Measurements from ENCODE around the gene AXIN1. TPM values are rescaled to one million over a fixed set of nuclear protein-coding genes. Genes with fewer than 3 reads are reported as not detected.

AXIN1 gene
- total RNA-seq, 1 donor from 2014 or later = 27.0 TPM

DNA sequence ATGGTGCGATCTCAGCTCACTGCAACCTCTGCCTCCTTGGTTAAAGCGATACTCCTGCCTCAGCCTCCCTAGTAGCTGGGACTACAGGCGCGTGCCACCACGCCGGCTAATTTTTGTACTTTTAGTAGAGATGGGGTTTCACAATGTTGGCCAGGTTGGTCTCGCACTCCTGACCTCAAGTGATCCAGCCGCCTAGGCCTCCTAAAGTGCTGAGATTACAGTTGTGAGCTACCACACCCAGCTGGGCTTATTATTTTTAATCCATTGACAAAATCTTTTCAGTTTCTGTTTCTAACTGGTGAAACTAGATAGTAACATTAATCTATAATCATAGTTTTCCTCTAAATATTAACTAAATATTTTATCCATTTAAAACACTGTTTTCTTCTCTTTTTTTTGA lies 112.0 kb downstream of the AXIN1 start:
- Histone ChIP-seq H3K9me3 (ENCODE audit: insufficient read depth, low read depth, low read length) (no peaks in the 10 kb centered on the region), H3K36me3 (ENCODE audit: insufficient read depth, low read length) (no peaks in the 10 kb centered on the region), H2AFZ (ENCODE audit: low read depth, low read length) (no peak overlapping the region), H3K9ac (ENCODE audit: low read length) (no peak overlapping the region), H3K27me3 (ENCODE audit: insufficient read depth, low read length) (no peaks in the 10 kb centered on the region), H3K4me2 (ENCODE audit: low read length) (no peak overlapping the region), H3K4me3 (ENCODE audit: insufficient read depth, low read depth, low read length) (no peak overlapping the region), H3K27ac (ENCODE audit: low read depth, low read length) (no peak overlapping the region), H3K79me2 (ENCODE audit: insufficient read depth, low read length) (peaks cover 21% of the 10 kb centered on the region), H4K20me1 (ENCODE audit: insufficient read depth, low read length) (peaks cover 24% of the 10 kb centered on the region), H3K4me1 (ENCODE audit: insufficient read depth, low read length) (no peaks in the 10 kb centered on the region)
- DNase-seq (ENCODE audit: low read depth) (no peak), FAIRE-seq (no peak)
- TF ChIP-seq EZH2 (IDR thresholded peaks at IDR 0.05; ENCODE audit: insufficient read depth, low read length) = no peak
- TF ChIP-seq, protein P1, sequence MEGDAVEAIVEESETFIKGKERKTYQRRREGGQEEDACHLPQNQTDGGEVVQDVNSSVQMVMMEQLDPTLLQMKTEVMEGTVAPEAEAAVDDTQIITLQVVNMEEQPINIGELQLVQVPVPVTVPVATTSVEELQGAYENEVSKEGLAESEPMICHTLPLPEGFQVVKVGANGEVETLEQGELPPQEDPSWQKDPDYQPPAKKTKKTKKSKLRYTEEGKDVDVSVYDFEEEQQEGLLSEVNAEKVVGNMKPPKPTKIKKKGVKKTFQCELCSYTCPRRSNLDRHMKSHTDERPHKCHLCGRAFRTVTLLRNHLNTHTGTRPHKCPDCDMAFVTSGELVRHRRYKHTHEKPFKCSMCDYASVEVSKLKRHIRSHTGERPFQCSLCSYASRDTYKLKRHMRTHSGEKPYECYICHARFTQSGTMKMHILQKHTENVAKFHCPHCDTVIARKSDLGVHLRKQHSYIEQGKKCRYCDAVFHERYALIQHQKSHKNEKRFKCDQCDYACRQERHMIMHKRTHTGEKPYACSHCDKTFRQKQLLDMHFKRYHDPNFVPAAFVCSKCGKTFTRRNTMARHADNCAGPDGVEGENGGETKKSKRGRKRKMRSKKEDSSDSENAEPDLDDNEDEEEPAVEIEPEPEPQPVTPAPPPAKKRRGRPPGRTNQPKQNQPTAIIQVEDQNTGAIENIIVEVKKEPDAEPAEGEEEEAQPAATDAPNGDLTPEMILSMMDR (IDR thresholded peaks at IDR 0.05; ENCODE audit: insufficient read depth, low read depth, low read length) = no peak
- H3K27me3 Mint-ChIP-seq (ENCODE audit: low read depth, unreplicated experiment) = no peaks in the 10 kb centered on the region
- no peaks in the 10 kb centered on the region for H3K9me3 Mint-ChIP-seq (ENCODE audit: unreplicated experiment)
- H3K4me1 Mint-ChIP-seq (ENCODE audit: low read depth, unreplicated experiment) = peaks cover 6% of the 10 kb centered on the region
- peaks cover 4% of the 10 kb centered on the region for H3K36me3 Mint-ChIP-seq (ENCODE audit: low read depth, unreplicated experiment)
- no peak overlapping the region for H3K27ac Mint-ChIP-seq (ENCODE audit: unreplicated experiment)
- no peak overlapping the region for H3K4me3 Mint-ChIP-seq (ENCODE audit: unreplicated experiment)

DNA sequence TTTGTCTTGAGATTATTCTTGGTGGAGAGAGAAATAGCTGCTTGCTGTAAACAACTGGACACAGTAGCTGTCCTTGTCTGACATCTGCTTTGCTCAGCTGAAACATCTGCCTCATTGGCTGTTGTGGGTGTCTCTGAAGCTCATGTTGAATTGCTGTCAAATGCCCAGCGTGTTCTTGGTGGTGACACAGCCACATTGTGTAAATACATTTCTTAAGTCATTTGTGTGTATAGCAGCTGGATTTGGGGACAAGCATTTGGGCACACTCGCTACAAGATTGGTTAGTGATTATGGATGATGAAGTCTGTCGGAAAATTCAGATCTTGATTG lies 112.6 kb downstream of the AXIN1 start:
- H3K36me3 Mint-ChIP-seq (ENCODE audit: low read depth, unreplicated experiment) = peaks cover 5% of the 10 kb centered on the region
- no peaks in the 10 kb centered on the region for H3K27me3 ChIP-seq (ENCODE audit: insufficient read depth, low read length)
- no peaks in the 10 kb centered on the region for H3K9me3 Mint-ChIP-seq (ENCODE audit: unreplicated experiment)
- H3K4me1 Mint-ChIP-seq (ENCODE audit: low read depth, unreplicated experiment) = peaks cover 6% of the 10 kb centered on the region
- no peak for FAIRE-seq
- H3K9me3 ChIP-seq (ENCODE audit: insufficient read depth, low read depth, low read length) = no peaks in the 10 kb centered on the region
- no peak for DNase-seq (ENCODE audit: low read depth)
- no peak overlapping the region for H3K4me3 Mint-ChIP-seq (ENCODE audit: unreplicated experiment)
- H3K36me3 ChIP-seq (ENCODE audit: insufficient read depth, low read length) = no peaks in the 10 kb centered on the region
- no peaks in the 10 kb centered on the region for H3K4me1 ChIP-seq (ENCODE audit: insufficient read depth, low read length)
- no peak overlapping the region for H3K27ac Mint-ChIP-seq (ENCODE audit: unreplicated experiment)
- no peak overlapping the region for H2AFZ ChIP-seq (ENCODE audit: low read depth, low read length)
- H3K27me3 Mint-ChIP-seq (ENCODE audit: low read depth, unreplicated experiment) = no peaks in the 10 kb centered on the region
- no peak overlapping the region for H3K4me2 ChIP-seq (ENCODE audit: low read length)
- no peak overlapping the region for H3K9ac ChIP-seq (ENCODE audit: low read length)
- no peak overlapping the region for H3K4me3 ChIP-seq (ENCODE audit: insufficient read depth, low read depth, low read length)
- peaks cover 21% of the 10 kb centered on the region for H3K79me2 ChIP-seq (ENCODE audit: insufficient read depth, low read length)
- no peak overlapping the region for H3K27ac ChIP-seq (ENCODE audit: low read depth, low read length)
- peaks cover 24% of the 10 kb centered on the region for H4K20me1 ChIP-seq (ENCODE audit: insufficient read depth, low read length)
- TF ChIP-seq EZH2 (IDR thresholded peaks at IDR 0.05; ENCODE audit: insufficient read depth, low read length) = no peak
- TF ChIP-seq, protein P1 (IDR thresholded peaks at IDR 0.05; ENCODE audit: insufficient read depth, low read depth, low read length) = no peak

Other genes starting within 250 kb of the AXIN1 start
- gene NPRL3, start 214.1 kb downstream of the AXIN1 start, total RNA-seq = 23.5 and 29.0 TPM in 2 replicates
- not detected in 2 replicates for gene HBZ, start 200.1 kb downstream of the AXIN1 start, total RNA-seq
- not detected in 2 replicates for gene HBM, start 186.7 kb downstream of the AXIN1 start, total RNA-seq
- gene HBA2, start 179.8 kb downstream of the AXIN1 start, total RNA-seq = 1.4 TPM in 1 of 2 replicates, not detected in the other
- 1.6 TPM in 1 of 2 replicates, not detected in the other for gene HBA1, start 176.0 kb downstream of the AXIN1 start, total RNA-seq
- gene HBQ1, start 172.3 kb downstream of the AXIN1 start, total RNA-seq = 2.7 and 4.7 TPM in 2 replicates
- 70.2 and 74.1 TPM in 2 replicates for gene LUC7L, start 123.3 kb downstream of the AXIN1 start, total RNA-seq
- gene FAM234A, start 117.9 kb downstream of the AXIN1 start, total RNA-seq = 70.8 and 88.7 TPM in 2 replicates
- gene RGS11, start 76.8 kb downstream of the AXIN1 start, total RNA-seq = 2.7 and 2.8 TPM in 2 replicates
- 3.3 and 5.0 TPM in 2 replicates for gene ARHGDIG, start 72.1 kb downstream of the AXIN1 start, total RNA-seq
- 1.2 and 1.5 TPM in 2 replicates for gene PDIA2, start 69.6 kb downstream of the AXIN1 start, total RNA-seq
- 89.2 and 95.8 TPM in 2 replicates for gene MRPL28, start 17.8 kb upstream of the AXIN1 start, total RNA-seq
- gene PGAP6, start 29.3 kb upstream of the AXIN1 start, total RNA-seq = 80.5 and 86.3 TPM in 2 replicates
- 268 and 275 TPM in 2 replicates for gene NME4, start 44.5 kb upstream of the AXIN1 start, total RNA-seq
- gene DECR2, start 49.2 kb upstream of the AXIN1 start, total RNA-seq = 13.4 and 17.4 TPM in 2 replicates
- gene RAB11FIP3, start 72.9 kb upstream of the AXIN1 start, total RNA-seq = 21.0 and 21.2 TPM in 2 replicates
- 33.6 and 38.7 TPM in 2 replicates for gene CAPN15, start 175.0 kb upstream of the AXIN1 start, total RNA-seq
- gene PRR35, start 207.7 kb upstream of the AXIN1 start, total RNA-seq = 0.09 TPM in 1 of 2 replicates, not detected in the other
- gene NHLRC4, start 214.3 kb upstream of the AXIN1 start, total RNA-seq = 0.50 and 0.73 TPM in 2 replicates
- gene PIGQ, start 217.2 kb upstream of the AXIN1 start, total RNA-seq = 22.2 and 22.4 TPM in 2 replicates
- 12.6 and 13.0 TPM in 2 replicates for gene RAB40C, start 237.3 kb upstream of the AXIN1 start, total RNA-seq